HG02852 (cell line): ENCODE results near the gene NUSAP1.
"Not testable (repeated sequence)": the region's sequence is repeated elsewhere in the genome, so short reads cannot be mapped to it uniquely, and the experiment has no call there.

ENCODE experiments used
- ATAC-seq: cut with Tn5 transposase; IDR thresholded peaks from one replicate; pipeline ENCODE4 v1.9.1; 2021; ENCODE audit warnings: mild to moderate bottlenecking, moderate library complexity; ENCODE audit not compliant: unreplicated experiment

Gene NUSAP1, protein sequence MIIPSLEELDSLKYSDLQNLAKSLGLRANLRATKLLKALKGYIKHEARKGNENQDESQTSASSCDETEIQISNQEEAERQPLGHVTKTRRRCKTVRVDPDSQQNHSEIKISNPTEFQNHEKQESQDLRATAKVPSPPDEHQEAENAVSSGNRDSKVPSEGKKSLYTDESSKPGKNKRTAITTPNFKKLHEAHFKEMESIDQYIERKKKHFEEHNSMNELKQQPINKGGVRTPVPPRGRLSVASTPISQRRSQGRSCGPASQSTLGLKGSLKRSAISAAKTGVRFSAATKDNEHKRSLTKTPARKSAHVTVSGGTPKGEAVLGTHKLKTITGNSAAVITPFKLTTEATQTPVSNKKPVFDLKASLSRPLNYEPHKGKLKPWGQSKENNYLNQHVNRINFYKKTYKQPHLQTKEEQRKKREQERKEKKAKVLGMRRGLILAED

DNA sequence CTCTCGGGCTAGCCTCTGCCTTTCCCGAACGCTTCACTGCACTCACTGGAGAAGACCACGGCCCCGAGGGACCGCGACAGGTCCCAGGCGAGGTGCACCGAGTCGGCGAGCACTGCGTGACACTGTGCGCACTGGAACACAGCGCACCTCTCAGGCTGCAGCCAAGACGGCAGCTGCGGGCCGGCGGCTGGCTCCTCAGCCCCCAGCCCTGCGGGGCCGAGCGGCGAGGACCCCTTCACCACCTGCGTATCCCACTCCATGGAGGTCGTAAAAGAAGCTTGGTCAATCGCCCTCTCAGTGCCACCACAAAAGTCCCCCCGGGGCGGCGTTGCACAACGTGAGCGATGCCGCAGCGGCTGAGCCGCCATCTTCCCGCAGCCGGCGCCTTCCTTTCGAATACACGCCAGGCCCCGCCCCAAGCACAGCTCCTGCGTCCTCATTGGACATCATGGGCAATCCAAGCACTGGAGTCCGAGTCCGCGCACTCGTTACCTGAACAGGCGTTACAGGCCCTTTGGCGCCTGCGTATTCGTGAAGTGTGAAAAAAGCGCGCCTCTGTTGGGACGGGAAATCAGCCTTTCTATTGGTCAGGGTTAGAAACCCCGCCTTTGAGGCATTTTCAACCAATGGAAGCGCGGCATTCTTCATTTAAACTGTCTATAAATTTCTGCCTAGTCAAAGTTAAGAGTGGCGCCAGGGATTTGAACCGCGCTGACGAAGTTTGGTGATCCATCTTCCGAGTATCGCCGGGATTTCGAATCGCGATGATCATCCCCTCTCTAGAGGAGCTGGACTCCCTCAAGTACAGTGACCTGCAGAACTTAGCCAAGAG is at the start of gene NUSAP1, which contains the start of gene OIP5:
Gene NUSAP1 (plus strand): TSS at position 688 of the 832 bp plus-strand sequence. CDS start 77 bp downstream, at position 765.
Gene OIP5 (minus strand): TSS at position 398 of the 832 bp plus-strand sequence. CDS start 30 bp downstream, at position 368.
- ATAC-seq = peak; percentile 90

DNA sequence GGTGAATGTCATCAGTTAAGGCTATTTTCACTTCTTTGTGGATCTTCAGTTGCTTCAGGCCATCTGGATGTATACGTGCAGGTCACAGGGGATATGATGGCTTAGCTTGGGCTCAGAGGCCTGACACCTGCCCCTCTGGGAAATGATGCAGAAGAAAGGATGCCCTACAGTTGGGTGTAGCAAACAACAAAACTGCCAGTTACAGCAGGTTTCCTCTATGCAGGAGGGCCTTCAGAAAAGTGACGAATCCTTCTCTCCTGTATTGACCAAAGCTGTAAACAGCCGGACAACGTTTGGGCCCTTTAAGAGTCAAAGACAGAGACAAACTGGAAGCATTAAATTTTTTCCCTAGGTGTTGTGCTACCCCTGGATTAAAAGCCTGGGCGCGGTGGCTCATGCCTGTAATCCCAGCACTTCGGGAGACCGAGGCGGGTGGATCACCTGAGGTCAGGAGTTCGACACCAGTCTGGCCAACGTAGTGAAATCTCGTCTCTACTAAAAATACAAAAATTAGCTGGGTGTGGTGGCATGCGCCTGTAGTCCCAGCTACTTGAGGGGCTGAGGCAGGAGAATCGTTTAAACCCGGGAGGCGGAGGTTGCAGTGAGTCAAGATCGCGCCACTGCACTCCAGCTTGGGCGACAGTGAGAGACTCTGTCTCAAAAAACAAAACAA is 49.6 kb upstream of the NUSAP1 start:
- ATAC-seq = not testable (repeated sequence)

DNA sequence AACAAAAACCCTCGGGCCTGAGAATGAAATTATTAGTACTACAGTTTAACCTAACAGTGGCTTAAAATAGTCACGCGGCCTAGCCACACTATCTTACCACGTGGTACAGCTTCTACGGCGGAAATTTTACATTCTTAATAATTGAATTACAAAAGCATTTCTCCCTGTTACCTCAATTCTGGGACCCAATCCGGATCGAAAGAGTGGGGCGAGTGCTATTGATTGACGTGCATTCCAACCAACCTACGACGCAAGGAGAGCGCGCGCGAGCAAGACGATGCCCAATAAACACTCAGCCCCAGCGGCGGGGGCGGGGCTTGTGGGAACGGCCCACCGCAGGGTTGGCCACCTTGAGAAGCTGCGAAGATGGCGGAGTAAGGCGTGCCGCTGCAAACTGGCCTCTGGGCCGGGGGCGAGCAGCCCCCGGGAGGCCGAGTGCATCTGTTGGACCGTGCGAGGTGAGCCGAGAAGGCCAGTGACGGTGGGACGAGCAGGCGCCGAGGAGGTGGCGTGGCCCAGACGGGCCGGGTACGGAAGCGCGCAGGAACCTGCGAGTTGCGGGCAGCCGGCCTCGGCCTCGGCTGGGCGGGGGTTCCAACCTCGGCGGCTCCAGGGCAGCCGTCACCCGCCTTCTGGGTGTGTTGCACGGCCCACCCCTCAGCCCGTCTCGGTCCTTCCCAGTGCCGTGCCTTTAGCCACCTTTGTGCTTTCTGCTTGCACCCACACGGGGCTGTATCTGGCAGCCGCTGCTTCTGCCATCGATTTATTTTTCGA is 48.8 kb upstream of the NUSAP1 start:
- peak; percentile 96 for ATAC-seq

DNA sequence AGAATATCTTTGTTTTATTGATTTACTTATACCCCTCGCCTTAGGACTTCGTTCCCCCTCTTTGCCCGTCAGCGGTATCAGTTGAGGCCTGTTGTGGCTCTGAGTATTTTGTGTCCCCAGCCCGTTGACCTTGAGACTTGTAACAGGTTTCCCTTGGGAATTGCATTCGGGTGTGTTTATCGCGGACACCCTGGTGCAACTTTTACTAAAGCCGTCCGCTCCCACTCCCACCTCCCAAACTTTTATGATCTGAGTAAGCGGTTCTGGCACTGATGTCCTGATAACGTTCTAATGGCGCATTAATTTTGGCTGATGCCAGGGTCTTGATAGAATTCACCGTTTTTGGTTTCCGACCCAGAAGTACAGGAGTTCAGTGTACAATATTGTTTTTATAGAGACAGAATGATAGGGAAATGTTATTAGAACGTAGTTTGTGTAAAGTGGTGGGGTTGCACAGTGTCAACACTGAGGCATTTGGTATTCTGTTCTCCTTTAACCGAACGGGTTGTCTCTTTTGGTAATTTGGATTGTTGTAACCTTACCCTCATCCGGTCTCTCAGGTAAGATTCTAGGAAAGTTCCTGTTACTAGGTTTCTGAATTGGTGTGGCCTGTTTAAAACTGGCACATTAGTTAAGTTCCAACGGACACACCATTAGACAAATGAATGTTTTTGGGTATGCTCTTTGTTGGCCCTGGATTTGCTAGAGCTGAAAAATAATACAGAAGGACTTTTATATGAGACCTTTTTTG is 48.1 kb upstream of the NUSAP1 start:
- ATAC-seq = peak; percentile 2

DNA sequence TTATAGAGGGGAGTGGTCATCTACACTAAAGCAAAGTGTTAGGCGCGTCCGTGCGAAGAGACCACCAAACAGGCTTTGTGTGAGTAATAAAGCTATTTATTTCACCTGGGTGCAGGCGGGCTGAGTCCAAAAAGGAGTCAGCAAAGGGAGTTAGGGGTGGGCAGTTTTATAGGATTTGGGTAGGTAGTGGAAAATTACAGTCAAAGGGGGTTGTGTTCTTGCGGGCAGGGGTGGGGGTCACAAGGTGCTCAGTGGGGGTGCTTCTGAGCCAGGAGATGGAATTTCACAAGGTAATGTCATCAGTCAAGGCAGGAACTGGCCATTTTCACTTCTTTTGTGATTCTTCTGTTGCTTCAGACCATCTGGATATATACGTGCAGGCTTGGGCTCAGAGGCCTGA is 47.4 kb upstream of the NUSAP1 start:
- no peak for ATAC-seq

DNA sequence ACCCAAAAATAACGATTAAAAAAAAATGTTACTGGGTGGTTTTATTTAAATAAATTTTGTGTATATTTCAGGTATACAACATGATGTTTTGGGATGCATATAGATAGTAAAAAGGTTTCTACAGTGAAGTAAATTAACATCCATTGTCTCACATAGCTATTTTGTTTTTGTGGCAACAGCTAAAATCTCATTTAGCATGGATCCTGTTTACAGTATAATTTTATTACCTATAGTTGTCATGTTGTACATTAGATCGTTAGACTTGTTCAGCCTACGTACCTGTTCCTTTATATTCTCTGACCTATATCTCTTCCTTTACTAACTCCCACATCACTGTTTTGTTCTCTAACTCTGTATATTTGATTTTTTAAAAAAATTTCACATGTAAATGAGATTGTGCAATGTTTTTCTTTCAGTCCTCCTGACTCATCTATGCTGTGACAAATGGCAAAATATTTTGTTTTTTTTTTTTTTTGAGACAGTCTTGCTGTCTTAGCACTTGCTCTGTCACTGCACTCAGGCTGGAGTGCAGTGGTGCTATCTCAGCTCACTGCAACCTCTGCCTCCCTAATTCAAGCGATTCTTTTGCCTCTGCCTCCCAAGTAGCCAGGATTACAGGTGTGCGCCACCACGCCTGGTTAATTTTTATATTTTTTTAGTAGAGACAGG is 45.9 kb upstream of the NUSAP1 start:
- ATAC-seq = no peak

DNA sequence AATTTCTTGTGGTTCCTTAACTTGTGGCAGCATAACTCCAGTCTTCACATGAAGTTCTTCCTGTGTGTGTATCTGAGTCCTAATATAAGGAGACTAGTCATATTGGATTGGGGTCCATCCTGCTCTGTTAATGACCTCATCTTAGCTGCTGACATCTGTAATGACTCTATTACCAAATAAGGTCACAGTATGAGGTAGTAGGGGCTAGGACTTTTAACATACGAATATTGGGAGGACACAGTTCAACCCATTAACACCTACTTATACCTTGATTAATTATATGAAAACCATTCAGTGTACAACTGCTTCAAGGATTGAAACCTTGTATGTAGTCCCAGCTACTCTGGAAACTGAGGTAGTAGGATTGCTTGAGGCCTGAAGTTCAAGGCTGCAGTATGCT is 44.2 kb upstream of the NUSAP1 start:
- ATAC-seq = no peak

DNA sequence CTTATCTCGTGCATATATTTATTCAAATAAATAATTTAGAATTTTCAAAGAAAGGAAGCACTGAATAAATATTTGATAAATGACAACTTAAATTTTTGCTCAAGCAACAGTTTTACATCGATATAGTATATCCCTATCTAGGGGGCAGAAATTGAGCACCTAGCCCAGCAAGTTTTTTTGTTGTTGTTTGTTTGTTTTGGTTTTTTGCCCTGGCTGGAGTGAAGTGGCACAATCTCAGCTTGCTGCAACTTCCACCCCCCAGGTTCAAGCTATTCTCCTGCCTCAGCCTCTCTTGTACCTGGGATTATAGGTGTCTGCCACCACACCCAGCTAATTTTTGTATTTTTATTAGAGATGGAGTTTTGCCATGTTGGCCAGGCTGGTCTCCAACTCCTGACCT is 42.7 kb upstream of the NUSAP1 start:
- ATAC-seq = no peak

DNA sequence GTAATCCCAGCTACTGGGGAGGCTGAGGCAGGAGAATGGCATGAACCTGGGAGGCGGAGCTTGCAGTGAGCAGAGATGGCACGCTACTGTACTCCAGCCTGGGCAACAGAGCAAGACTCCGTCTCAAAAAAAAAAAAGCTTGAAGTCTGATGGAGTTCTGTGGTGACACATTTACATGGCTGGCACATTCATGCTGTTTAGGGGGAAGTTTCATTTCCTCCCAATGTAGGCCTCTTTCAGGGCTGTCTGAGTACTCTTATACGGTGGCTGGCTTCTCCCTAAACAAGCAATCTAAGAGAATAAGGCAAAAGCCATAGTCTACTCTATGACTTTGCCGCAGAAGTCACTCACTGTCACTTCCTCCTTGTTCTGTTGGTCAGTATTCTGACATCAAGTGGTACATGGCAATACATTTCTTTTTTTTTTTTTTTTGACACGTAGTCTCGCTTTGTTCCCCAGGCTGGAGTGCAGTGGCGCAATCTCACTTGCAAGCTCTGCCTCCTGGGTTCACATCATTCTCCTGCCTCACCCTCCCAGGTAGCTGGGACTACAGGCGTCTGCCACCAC is 41.5 kb upstream of the NUSAP1 start:
- ATAC-seq = peak; percentile 79

DNA sequence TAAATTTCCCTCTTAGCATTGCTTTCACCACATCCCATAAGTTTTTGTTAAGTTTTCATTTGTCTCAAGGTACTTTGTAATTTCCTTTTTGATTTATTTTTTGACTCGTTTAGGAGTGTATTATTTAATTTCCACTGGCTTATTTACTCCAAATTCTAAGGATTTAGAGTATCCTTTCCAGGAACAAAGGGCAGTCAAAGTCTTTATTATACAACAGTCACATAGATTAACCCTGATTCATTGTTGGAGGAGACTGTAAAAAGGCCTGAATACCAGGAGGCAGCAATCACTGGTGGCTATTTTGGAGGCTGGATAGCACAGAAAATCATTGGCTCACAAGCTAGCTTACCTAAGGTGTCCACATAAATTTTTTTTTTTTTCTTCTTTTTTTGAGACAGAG is 40.2 kb upstream of the NUSAP1 start:
- no peak for ATAC-seq

DNA sequence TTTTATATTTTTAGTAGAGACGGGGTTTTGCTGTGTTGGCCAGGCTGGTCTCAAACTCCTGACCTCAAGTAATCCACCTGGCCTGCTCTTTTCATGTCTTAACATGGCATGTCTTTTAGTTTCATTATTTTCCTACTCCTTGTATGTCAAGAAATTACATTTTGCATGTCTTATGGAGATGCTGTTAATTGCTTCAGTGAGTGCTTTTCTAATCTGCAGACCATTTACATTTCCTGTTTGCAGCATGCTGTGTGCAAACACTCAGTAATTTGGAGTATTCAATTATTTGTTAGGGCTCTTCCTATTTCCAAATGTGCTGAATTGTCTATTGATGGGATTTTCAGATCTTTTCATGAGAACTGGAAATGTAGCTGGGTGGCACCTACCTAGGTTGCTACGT is 31.5 kb upstream of the NUSAP1 start:
- not testable (repeated sequence) for ATAC-seq

DNA sequence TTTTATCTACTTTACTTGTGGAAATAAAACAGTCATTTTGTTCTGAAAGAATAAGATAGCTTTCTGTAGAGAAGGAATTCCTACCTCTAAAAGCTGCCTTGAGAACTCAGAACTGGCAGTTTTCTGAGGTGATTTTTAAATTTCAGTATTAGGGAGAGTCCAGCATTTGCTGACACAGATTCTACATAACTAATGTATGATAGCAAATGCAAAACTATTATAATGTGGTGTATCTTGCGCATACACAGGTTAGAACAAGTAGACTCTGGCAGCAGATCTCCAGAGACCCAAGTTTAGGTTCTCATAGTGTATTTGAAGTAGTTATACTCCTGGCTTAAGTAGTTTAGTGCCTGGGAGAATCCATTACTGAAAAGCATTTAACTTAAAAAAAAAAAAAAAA is 31.1 kb upstream of the NUSAP1 start:
- ATAC-seq = no peak

DNA sequence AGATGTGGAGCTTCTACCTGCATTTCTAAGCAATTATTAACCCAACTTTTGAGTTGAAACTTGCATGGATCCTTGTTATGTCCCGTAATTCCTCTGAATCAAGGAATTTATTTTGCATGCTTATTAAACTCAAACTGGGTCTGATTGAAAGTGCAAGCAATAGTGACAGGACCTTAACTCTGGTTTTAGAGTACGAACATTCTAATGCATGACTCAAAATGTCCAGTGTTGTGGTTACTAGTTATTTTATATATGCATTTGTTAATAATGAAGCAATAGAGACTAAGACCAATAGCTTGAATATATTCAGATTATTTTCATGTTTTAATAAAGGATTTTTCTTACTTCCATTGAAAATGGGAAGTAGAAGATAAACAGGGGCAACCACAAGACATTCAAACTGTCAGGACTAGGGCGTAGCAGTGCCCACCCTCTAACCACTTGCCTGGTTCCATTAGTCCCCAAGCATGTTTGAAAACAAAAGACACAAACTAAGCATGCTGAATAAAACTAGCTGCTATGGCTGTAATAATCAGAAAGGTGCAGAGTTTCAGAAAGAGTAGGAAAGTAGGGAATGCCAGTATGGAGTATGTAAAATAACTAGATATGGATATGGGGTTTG is 28.4 kb upstream of the NUSAP1 start:
- ATAC-seq = no peak

DNA sequence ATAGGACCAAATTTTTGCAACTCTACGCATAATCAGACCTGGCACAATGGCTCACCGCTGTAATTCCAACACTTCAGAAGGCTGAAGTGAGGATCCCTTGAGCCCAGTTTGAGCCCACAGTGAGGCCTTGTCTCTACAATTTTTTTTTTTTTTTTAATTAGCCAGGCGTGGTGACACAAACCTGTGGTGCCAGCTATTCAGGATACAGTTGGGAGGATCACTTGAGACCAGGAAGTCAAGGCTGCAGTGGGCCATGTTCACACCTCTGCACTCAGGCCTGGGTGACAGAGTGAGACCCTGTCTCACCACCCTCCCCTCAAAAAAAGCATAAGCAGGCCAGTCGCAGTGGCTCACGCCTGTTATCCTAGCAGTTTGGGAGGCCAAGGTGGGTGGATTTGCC is 25.0 kb upstream of the NUSAP1 start:
- ATAC-seq = no peak

DNA sequence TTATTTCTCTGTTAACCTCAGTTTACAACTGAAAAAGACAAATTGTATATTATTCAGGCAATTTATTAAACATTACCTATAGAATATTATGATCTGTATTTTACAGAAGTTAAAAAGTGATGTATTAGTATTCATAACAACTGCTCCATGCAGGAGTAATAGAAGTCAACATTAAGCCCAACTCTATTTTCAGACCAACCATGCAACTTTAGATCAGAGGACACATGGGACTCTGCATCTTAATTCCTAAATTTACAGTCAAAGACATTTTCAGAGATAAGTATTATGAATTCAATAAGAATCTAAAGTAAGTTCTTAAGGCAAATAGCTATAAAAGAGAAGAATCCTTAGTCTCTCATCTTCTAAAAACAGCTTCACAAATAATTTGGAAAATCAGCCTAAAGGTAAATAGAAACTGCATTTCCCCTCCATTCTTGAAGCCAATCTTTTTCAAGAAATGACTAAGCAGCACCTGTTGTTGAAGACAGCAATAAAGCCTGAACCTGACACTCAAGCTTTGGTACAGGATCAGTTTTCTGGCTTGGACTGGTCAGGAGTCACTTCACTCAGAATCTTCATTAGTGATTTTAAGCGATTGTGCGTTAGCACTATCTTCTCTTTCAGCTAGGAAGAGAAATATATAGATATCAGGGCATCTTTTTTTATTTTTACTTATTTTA is 23.3 kb upstream of the NUSAP1 start:
- no peak for ATAC-seq

DNA sequence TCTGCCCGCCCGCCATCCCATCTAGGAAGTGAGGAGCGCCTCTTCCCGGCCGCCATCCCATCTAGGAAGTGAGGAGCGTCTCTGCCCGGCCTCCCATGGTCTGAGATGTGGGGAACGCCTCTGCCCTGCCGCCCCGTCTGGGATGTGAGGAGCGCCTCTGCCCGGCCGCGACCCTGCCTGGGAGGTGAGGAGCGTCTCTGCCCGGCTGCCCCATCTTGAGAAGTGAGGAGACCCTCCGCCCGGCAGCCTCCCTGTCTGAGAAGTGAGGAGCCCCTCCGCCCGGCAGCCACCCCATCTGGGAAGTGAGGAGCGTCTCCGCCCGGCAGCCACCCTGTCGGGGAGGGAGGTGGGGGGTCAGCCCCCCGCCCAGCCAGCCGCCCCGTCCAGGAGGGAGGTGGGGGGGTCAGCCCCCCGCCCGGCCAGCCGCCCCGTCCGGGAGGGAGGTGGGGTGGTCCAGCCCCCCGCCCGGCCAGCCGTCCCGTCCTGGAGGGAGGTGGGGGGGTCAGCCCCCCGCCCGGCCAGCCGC is 11.8 kb upstream of the NUSAP1 start:
- ATAC-seq = not testable (repeated sequence)

DNA sequence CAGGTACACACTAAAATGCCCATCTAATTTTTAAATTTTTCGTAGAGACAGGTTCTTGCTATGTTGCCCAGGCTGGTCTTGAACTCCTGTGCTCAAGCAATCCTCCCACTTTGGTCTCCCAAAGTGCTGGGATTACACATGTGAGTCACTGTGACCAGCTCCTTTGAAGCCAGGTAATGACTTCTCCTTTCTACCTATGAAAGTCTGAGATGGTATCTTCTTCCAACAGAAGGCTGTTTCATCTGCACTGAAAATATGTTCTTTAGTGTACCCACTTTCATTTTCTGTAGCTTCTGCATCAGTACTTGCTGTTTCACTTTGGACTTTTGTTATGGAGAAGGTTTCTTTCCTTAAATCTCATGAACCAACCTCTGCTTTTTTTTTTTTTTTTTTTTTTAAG is 9.1 kb upstream of the NUSAP1 start:
- no peak for ATAC-seq

DNA sequence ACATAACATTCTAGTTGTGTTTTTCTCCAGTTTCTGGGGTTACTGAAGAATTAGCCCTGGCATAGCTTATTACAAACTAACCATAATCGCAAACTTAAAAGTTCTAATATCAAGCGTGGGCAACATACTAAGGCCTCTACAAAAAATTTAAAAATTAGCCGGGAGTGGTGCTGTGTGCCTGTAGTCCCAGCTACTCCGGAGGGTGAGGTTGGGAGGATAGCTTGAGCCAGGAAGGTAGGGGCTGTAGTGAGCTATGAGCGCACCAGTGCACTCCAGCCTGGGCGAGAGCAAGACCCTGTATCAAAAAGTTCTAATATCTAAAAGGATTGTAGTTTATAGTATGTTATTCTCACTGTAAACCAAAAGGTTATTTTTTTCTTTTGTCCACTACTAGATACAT is 1.4 kb upstream of the NUSAP1 start:
- ATAC-seq = no peak
